Memory B cell (primary cell): ENCODE data around the gene PLRG1.

Experiments
- ATAC-seq: fragments of 150-1000 bp; cut with Tn5 transposase; 2 replicates; pipeline ENCODE4 v1.10.0; 2021; ENCODE audit warnings: low read depth, mild to moderate bottlenecking, moderate library complexity
- DNase-seq, 2 donors: peaks; one replicate each; pipeline ENCODE4 v3.0.0; 2022; ENCODE audit warnings: low spot score in 2 of 2
- H3K27ac Mint-ChIP-seq: one replicate; pipeline ENCODE4 v1.8.0; 2022; ENCODE audit warnings: mild to moderate bottlenecking, moderate library complexity, mixed read lengths
- H3K27me3 Mint-ChIP-seq: one replicate; pipeline ENCODE4 v1.8.0; 2022; ENCODE audit warnings: mixed read lengths
- H3K36me3 Mint-ChIP-seq: one replicate; pipeline ENCODE4 v1.8.0; 2022; ENCODE audit warnings: mild to moderate bottlenecking, mixed read lengths
- H3K4me1 Mint-ChIP-seq: one replicate; pipeline ENCODE4 v1.8.0; 2022; ENCODE audit warnings: mixed read lengths
- H3K4me3 Mint-ChIP-seq: one replicate; pipeline ENCODE4 v1.8.0; 2022; ENCODE audit warnings: mild to moderate bottlenecking, moderate library complexity, mixed read lengths
- H3K9me3 Mint-ChIP-seq: one replicate; pipeline ENCODE4 v1.8.0; 2022; ENCODE audit warnings: mixed read lengths

The PLRG1 gene

GRCh38 chr4:154490234-154490582 lies 60.0 kb downstream of the PLRG1 start:
- no peak for ATAC-seq
- Mint-ChIP-seq H3K27ac (no peak overlapping the region), H3K27me3 (peaks cover 13% of the 10 kb centered on the region), H3K4me3 (peak overlapping the region; percentile 73), H3K9me3 (no peaks in the 10 kb centered on the region), H3K4me1 (peaks cover 9% of the 10 kb centered on the region), H3K36me3 (no peaks in the 10 kb centered on the region)
- DNase-seq, result no peak

- H3K9me3 Mint-ChIP-seq, result no peaks in the 10 kb centered on the region
- H3K27ac Mint-ChIP-seq, result no peak overlapping the region
- H3K36me3 Mint-ChIP-seq, result no peaks in the 10 kb centered on the region
- peaks cover 9% of the 10 kb centered on the region for H3K4me1 Mint-ChIP-seq
- peaks cover 13% of the 10 kb centered on the region for H3K27me3 Mint-ChIP-seq
- DNase-seq (no peak), ATAC-seq (no peak)
- no peak overlapping the region for H3K4me3 Mint-ChIP-seq
These were observed 60.5 kb downstream of the PLRG1 start for GRCh38 chr4:154489558-154490233.

GRCh38 chr4:154487145-154487544 lies 63.1 kb downstream of the PLRG1 start:
- H3K9me3 Mint-ChIP-seq, result no peaks in the 10 kb centered on the region
- peaks cover 9% of the 10 kb centered on the region for H3K4me1 Mint-ChIP-seq
- no peak overlapping the region for H3K27ac Mint-ChIP-seq
- H3K27me3 Mint-ChIP-seq, result peaks cover 8% of the 10 kb centered on the region
- ATAC-seq, result no peak
- H3K4me3 Mint-ChIP-seq, result no peak overlapping the region
- H3K36me3 Mint-ChIP-seq, result no peaks in the 10 kb centered on the region
- no peak for DNase-seq

GRCh38 chr4:154485127-154485773 lies 65.0 kb downstream of the PLRG1 start:
- no peak overlapping the region for H3K4me3 Mint-ChIP-seq
- no peaks in the 10 kb centered on the region for H3K36me3 Mint-ChIP-seq
- DNase-seq (no peak), ATAC-seq (peak; percentile 65)
- H3K27ac Mint-ChIP-seq, result no peak overlapping the region
- H3K9me3 Mint-ChIP-seq, result no peaks in the 10 kb centered on the region
- peaks cover 1% of the 10 kb centered on the region for H3K27me3 Mint-ChIP-seq
- H3K4me1 Mint-ChIP-seq, result no peaks in the 10 kb centered on the region
